Left forelimb (tissue), 1 donor: ENCODE measurements around the gene CTDP1.

Source experiments
- DNase-seq: peaks from one replicate; pipeline ENCODE4 v3.0.0-alpha.2; 2018; ENCODE audit warnings: low spot score

Gene CTDP1

GRCh38 chr18:79679552-79680099 is at the start of gene CTDP1:
CTDP1 (plus strand) TSS chr18:79679803; CDS start chr18:79679948, 145 bp downstream.
- DNase-seq: peak; percentile 98

GRCh38 chr18:79630281-79631095 is 49.1 kb upstream of the CTDP1 start:
- DNase-seq: peak; percentile 50

GRCh38 chr18:79631096-79631507 is 48.5 kb upstream of the CTDP1 start:
- peak; percentile 47 for DNase-seq

- peak; percentile 47 for DNase-seq
These were observed 47.7 kb upstream of the CTDP1 start for GRCh38 chr18:79631761-79632446.

GRCh38 chr18:79632765-79633164 is 46.8 kb upstream of the CTDP1 start:
- DNase-seq: peak; percentile 33

- DNase-seq: peak; percentile 33
These were observed 45.4 kb upstream of the CTDP1 start for GRCh38 chr18:79634186-79634585.

- DNase-seq: peak; percentile 58
These were observed 44.8 kb upstream of the CTDP1 start for GRCh38 chr18:79634593-79635426.

- no peak for DNase-seq
These were observed 44.2 kb upstream of the CTDP1 start for GRCh38 chr18:79635427-79635726.

- DNase-seq: peak; percentile 51
These were observed 42.3 kb upstream of the CTDP1 start for GRCh38 chr18:79637181-79637920.

- DNase-seq: peak; percentile 58
These were observed 41.4 kb upstream of the CTDP1 start for GRCh38 chr18:79637921-79638909.

GRCh38 chr18:79639072-79639829 is 40.4 kb upstream of the CTDP1 start:
- DNase-seq: no peak

GRCh38 chr18:79640064-79640672 is 39.4 kb upstream of the CTDP1 start:
- DNase-seq: peak; percentile 55

- no peak for DNase-seq
These were observed 38.7 kb upstream of the CTDP1 start for GRCh38 chr18:79640875-79641274.

- DNase-seq: peak; percentile 55
These were observed 37.7 kb upstream of the CTDP1 start for GRCh38 chr18:79641722-79642497.

GRCh38 chr18:79642626-79643025 is 37.0 kb upstream of the CTDP1 start:
- no peak for DNase-seq

- peak; percentile 55 for DNase-seq
These were observed 36.3 kb upstream of the CTDP1 start for GRCh38 chr18:79643054-79643984.

GRCh38 chr18:79644006-79644665 is 35.5 kb upstream of the CTDP1 start:
- peak; percentile 75 for DNase-seq
